Astrocyte (in vitro differentiated cells and primary cell): ENCODE results near the gene FHOD1.

Source experiments
- EZH2 ChIP-seq: IDR thresholded peaks from 2 replicates; pipeline ENCODE4 v1.6.1; 2012; ENCODE audit warnings: mild to moderate bottlenecking, low read length, inconsistent platforms; ENCODE audit not compliant: insufficient read depth
- TF ChIP-seq, protein P1 (sequence below): IDR thresholded peaks from 2 replicates; pipeline ENCODE4 v1.5.1; 2011; ENCODE audit warnings: low read depth, mild to moderate bottlenecking, inconsistent platforms, low read length, moderate library complexity; ENCODE audit not compliant: insufficient read depth

DNA sequence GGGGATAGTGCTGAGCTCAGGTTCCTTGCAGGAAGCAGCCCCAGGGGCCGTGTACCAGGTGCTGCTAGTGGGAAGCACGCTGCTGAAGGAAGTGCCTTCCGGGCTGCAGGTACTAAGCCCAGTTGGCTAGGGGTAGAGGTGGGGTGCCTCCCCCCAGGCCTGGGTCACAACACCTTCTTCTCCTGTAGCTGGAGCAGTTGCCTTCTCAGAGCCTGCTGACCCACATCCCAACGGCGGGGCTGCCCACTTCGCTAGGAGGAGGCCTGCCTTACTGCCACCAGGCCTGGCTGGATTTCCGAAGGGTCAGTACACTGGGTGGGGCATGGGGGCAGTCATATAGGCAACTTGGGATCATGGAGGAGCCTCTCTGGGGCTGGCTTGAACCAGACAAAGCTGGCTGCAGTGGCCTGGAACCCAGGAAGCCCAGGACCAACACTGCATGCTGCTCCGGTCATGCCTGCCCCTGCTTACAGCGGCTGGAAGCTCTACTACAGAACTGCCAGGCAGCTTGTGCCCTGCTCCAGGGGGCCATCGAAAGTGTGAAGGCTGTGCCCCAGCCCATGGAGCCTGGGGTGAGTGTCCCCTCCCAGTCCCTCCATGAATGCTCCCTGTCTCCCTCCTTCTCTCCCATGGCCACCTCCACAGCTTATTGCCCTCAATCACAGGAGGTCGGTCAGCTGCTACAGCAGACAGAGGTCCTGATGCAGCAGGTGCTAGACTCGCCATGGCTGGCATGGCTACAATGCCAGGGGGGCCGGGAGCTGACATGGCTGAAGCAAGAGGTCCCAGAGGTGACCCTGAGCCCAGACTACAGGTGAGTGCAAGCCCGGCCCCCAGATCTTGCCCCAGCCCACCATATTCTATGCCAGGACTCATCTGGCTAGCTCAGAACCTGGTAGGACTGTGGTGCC is 34.5 kb upstream of the FHOD1 start:
- TF ChIP-seq, protein P1, sequence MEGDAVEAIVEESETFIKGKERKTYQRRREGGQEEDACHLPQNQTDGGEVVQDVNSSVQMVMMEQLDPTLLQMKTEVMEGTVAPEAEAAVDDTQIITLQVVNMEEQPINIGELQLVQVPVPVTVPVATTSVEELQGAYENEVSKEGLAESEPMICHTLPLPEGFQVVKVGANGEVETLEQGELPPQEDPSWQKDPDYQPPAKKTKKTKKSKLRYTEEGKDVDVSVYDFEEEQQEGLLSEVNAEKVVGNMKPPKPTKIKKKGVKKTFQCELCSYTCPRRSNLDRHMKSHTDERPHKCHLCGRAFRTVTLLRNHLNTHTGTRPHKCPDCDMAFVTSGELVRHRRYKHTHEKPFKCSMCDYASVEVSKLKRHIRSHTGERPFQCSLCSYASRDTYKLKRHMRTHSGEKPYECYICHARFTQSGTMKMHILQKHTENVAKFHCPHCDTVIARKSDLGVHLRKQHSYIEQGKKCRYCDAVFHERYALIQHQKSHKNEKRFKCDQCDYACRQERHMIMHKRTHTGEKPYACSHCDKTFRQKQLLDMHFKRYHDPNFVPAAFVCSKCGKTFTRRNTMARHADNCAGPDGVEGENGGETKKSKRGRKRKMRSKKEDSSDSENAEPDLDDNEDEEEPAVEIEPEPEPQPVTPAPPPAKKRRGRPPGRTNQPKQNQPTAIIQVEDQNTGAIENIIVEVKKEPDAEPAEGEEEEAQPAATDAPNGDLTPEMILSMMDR = no peak
- TF ChIP-seq EZH2 = no peak
